ENCODE data around the gene PLET1.

PLET1 gene

DNA sequence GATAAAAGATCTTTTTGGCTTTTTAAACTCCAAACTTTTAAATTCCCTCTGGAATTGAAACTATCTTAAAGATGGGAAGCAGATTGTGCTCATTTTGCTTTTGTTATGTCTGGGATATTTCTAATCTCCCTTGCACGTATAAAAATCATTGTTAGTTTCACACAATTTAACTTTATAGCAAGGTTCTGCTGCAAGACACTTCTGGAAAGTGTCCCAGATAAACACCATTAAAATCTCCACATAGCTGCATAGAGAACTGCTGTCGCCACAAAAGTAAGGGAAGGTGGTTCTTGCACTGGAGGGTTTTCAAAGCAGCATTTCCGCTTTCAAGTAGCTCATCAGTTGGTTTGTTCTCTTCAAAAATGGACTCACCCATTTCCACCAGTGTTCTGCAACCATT lies 22.6 kb downstream of the PLET1 start:
- H3K36me3 ChIP-seq (ENCODE audit: low read length) = peaks cover 8% of the 10 kb centered on the region; the same call in 1 of the 2 replicates
- no peak for TF ChIP-seq EZH2phosphoT487 (conservative IDR thresholded peaks at IDR 0.05; ENCODE audit: low read length)
- TF ChIP-seq, protein P1, sequence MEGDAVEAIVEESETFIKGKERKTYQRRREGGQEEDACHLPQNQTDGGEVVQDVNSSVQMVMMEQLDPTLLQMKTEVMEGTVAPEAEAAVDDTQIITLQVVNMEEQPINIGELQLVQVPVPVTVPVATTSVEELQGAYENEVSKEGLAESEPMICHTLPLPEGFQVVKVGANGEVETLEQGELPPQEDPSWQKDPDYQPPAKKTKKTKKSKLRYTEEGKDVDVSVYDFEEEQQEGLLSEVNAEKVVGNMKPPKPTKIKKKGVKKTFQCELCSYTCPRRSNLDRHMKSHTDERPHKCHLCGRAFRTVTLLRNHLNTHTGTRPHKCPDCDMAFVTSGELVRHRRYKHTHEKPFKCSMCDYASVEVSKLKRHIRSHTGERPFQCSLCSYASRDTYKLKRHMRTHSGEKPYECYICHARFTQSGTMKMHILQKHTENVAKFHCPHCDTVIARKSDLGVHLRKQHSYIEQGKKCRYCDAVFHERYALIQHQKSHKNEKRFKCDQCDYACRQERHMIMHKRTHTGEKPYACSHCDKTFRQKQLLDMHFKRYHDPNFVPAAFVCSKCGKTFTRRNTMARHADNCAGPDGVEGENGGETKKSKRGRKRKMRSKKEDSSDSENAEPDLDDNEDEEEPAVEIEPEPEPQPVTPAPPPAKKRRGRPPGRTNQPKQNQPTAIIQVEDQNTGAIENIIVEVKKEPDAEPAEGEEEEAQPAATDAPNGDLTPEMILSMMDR (IDR thresholded peaks at IDR 0.05; ENCODE audit: insufficient read depth, low read length, poor library complexity, severe bottlenecking) = no peak

DNA sequence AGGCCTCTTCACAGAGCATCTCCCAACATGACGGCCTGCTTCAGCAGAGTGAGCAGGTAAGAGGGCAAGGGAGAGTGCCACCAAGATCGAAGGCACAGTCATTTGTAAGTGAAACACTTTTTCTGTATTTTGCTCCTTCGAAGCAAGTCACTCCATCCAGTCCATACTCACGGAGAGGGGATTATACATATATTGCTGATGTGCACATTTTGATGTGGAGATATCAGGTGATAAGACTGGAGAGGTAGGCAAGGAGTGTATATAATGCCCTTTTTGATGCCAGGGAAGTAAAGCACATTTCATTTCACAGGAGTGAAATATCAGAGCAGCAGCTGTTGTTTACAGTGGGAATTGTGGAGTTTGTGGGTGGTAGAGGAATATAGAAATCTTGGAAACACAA lies 23.2 kb downstream of the PLET1 start:
- Histone ChIP-seq H3K27me3 (ENCODE audit: low read length) (no peaks in the 10 kb centered on the region), H3K9ac (ENCODE audit: low read length) (no peak overlapping the region), H3K9me2 (replicated peaks; ENCODE audit: insufficient read depth, low read length) (no peaks in the 10 kb centered on the region), H3K27ac (ENCODE audit: low read depth, low read length) (no peak overlapping the region), H4K20me1 (ENCODE audit: low read depth, low read length) (no peaks in the 10 kb centered on the region), H3K79me2 (ENCODE audit: insufficient read depth, low read length) (no peaks in the 10 kb centered on the region), H3F3A (ENCODE audit: insufficient read depth) (no peaks in the 10 kb centered on the region), H2AFZ (ENCODE audit: low read depth, low read length, severe bottlenecking) (no peak overlapping the region), H3K4me2 (ENCODE audit: low read depth, low read length, poor library complexity, severe bottlenecking) (no peak overlapping the region), H3K4me3 (ENCODE audit: insufficient read depth, low read length, poor library complexity, severe bottlenecking) (no peak overlapping the region), H3K9me3 (ENCODE audit: insufficient read depth, low read length) (no peaks in the 10 kb centered on the region), H3K36me3 (ENCODE audit: low read length) (peaks cover 8% of the 10 kb centered on the region; the same call in 1 of the 2 replicates)
- TF ChIP-seq EZH2phosphoT487 (conservative IDR thresholded peaks at IDR 0.05; ENCODE audit: low read length) = no peak
- TF ChIP-seq, protein P1 (IDR thresholded peaks at IDR 0.05; ENCODE audit: insufficient read depth, low read length, poor library complexity, severe bottlenecking) = no peak

More for the DNA sequence above, 22.6 kb downstream of the PLET1 start:
- no peak overlapping the region for H3K9ac ChIP-seq (ENCODE audit: low read length)
- H3K27me3 ChIP-seq (ENCODE audit: low read length) = no peaks in the 10 kb centered on the region
- no peak overlapping the region for H3K4me3 ChIP-seq (ENCODE audit: insufficient read depth, low read length, poor library complexity, severe bottlenecking)
- H4K20me1 ChIP-seq (ENCODE audit: low read depth, low read length) = no peaks in the 10 kb centered on the region
- no peak overlapping the region for H3K27ac ChIP-seq (ENCODE audit: low read depth, low read length)
- H3K4me2 ChIP-seq (ENCODE audit: low read depth, low read length, poor library complexity, severe bottlenecking) = no peak overlapping the region
- no peak overlapping the region for H2AFZ ChIP-seq (ENCODE audit: low read depth, low read length, severe bottlenecking)
- no peaks in the 10 kb centered on the region for H3F3A ChIP-seq (ENCODE audit: insufficient read depth)
- no peaks in the 10 kb centered on the region for H3K9me2 ChIP-seq (replicated peaks; ENCODE audit: insufficient read depth, low read length)
- H3K79me2 ChIP-seq (ENCODE audit: insufficient read depth, low read length) = no peaks in the 10 kb centered on the region
- no peaks in the 10 kb centered on the region for H3K9me3 ChIP-seq (ENCODE audit: insufficient read depth, low read length)

DNA sequence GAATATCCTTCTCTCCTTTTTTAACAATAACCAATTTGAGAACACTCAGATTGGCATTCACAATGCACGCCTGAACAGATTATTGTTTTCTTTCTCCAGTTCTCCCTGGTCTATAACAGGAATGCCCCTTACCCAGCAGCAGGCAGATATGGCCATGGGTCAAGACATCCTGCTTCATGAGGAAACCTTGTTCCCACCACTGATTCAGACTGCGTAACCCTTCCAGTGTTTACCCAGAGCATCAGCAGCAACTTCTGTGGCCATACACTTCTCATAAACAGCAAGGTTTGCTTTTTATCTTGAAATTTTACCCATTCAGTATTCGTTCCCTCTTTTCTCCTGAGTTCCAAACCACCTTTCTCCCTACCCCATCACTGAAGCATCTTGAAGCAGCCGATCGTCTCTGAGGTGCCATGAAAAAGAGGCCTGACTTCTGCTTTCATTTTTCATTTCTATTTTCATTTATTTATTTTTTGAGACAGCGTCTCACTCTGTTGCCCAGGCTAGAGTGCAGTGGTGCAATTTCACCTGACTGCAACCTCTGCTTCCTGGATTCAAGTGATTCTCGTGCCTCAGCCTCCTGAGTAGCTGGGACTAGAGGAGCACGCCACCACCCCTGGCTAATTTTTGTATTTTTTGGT lies 24.8 kb downstream of the PLET1 start:
- no peaks in the 10 kb centered on the region for H3K79me2 ChIP-seq (ENCODE audit: insufficient read depth, low read length)
- H3K9me3 ChIP-seq (ENCODE audit: insufficient read depth, low read length) = no peaks in the 10 kb centered on the region
- no peaks in the 10 kb centered on the region for H3F3A ChIP-seq (ENCODE audit: insufficient read depth)
- no peaks in the 10 kb centered on the region for H4K20me1 ChIP-seq (ENCODE audit: low read depth, low read length)
- H3K9me2 ChIP-seq (replicated peaks; ENCODE audit: insufficient read depth, low read length) = no peaks in the 10 kb centered on the region
- H3K4me3 ChIP-seq (ENCODE audit: insufficient read depth, low read length, poor library complexity, severe bottlenecking) = no peak overlapping the region
- TF ChIP-seq, protein P1 (IDR thresholded peaks at IDR 0.05; ENCODE audit: insufficient read depth, low read length, poor library complexity, severe bottlenecking) = no peak
- TF ChIP-seq EZH2phosphoT487 (conservative IDR thresholded peaks at IDR 0.05; ENCODE audit: low read length) = no peak
- H3K36me3 ChIP-seq (ENCODE audit: low read length) = peaks cover 8% of the 10 kb centered on the region; the same call in 1 of the 2 replicates
- H3K27me3 ChIP-seq (ENCODE audit: low read length) = no peaks in the 10 kb centered on the region
- no peak overlapping the region for H3K9ac ChIP-seq (ENCODE audit: low read length)
- no peak overlapping the region for H3K4me2 ChIP-seq (ENCODE audit: low read depth, low read length, poor library complexity, severe bottlenecking)
- no peak overlapping the region for H2AFZ ChIP-seq (ENCODE audit: low read depth, low read length, severe bottlenecking)
- H3K27ac ChIP-seq (ENCODE audit: low read depth, low read length) = no peak overlapping the region
